DOHH2 (cell line): ENCODE data around the gene MGAT1.

Experiments
- H3F3A ChIP-seq: fragments of 200-600 bp; sonication (generic), shearing (Covaris generic); 2 replicates; pipeline ENCODE4 v1.6.0; 2016; ENCODE audit warnings: antibody characterized with exemption, mild to moderate bottlenecking; ENCODE audit not compliant: control insufficient read depth, insufficient read depth
- H3K27ac ChIP-seq: fragments of 200-600 bp; sonication (generic); 2 replicates; pipeline ENCODE4 v1.5.1; 2014; ENCODE audit warnings: low read depth, mild to moderate bottlenecking, low read length, moderate library complexity
- H3K27me3 ChIP-seq: fragments of 200-600 bp; sonication (generic); 2 replicates; pipeline ENCODE4 v1.6.1; 2014; ENCODE audit warnings: mild to moderate bottlenecking, low read length, mixed read lengths; ENCODE audit not compliant: control insufficient read depth
- H3K36me3 ChIP-seq: fragments of 200-600 bp; sonication (generic); 2 replicates; pipeline ENCODE4 v1.6.1; 2014; ENCODE audit warnings: mild to moderate bottlenecking, low read length, moderate library complexity, mixed read lengths; ENCODE audit not compliant: control insufficient read depth
- H3K4me1 ChIP-seq: fragments of 200-600 bp; sonication (generic); 2 replicates; pipeline ENCODE4 v1.6.1; 2014; ENCODE audit warnings: mild to moderate bottlenecking, low read length, mixed read lengths; ENCODE audit not compliant: control insufficient read depth
- H3K4me2 ChIP-seq: fragments of 200-600 bp; sonication (generic); 2 replicates; pipeline ENCODE4 v1.6.0; 2014; ENCODE audit warnings: mild to moderate bottlenecking, low read length, moderate library complexity
- H3K4me3 ChIP-seq: fragments of 200-600 bp; sonication (generic); 2 replicates; pipeline ENCODE4 v1.5.1; 2014; ENCODE audit warnings: mild to moderate bottlenecking, low read length, mixed read lengths
- H3K79me2 ChIP-seq: fragments of 200-600 bp; sonication (generic); 2 replicates; pipeline ENCODE4 v1.6.1; 2014; ENCODE audit warnings: mild to moderate bottlenecking, low read length, mixed read lengths; ENCODE audit not compliant: control insufficient read depth
- H3K9me2 ChIP-seq: fragments of 200-600 bp; sonication (generic); replicated peaks from 2 replicates; pipeline ENCODE4 v1.6.1; 2014; ENCODE audit warnings: mild to moderate bottlenecking, low read length, mixed read lengths; ENCODE audit not compliant: control insufficient read depth
- H3K9me3 ChIP-seq: fragments of 200-600 bp; sonication (generic); 2 replicates; pipeline ENCODE4 v1.6.1; 2014; ENCODE audit warnings: antibody characterized with exemption, low read length, mixed read lengths; ENCODE audit not compliant: control insufficient read depth, insufficient read depth
- H4K20me1 ChIP-seq: fragments of 200-600 bp; sonication (generic); 2 replicates; pipeline ENCODE4 v1.6.0; 2014; ENCODE audit warnings: low read depth, mild to moderate bottlenecking, antibody characterized with exemption, low read length, moderate library complexity; ENCODE audit not compliant: control insufficient read depth, insufficient read depth
- EZH2phosphoT487 ChIP-seq: fragments of 200-600 bp; sonication (generic); IDR thresholded peaks from 2 replicates; pipeline ENCODE4 v1.6.1; 2017; ENCODE audit warnings: borderline replicate concordance, mild to moderate bottlenecking, antibody characterized with exemption, low read length, moderate library complexity, mixed read lengths
- TF ChIP-seq, protein P1 (sequence below): fragments of 200-600 bp; sonication (generic); IDR thresholded peaks from one replicate; pipeline ENCODE4 v1.5.1; 2014; ENCODE audit warnings: antibody characterized with exemption, mild to moderate bottlenecking, low read depth, low read length; ENCODE audit not compliant: poor library complexity, severe bottlenecking

MGAT1 gene

DNA sequence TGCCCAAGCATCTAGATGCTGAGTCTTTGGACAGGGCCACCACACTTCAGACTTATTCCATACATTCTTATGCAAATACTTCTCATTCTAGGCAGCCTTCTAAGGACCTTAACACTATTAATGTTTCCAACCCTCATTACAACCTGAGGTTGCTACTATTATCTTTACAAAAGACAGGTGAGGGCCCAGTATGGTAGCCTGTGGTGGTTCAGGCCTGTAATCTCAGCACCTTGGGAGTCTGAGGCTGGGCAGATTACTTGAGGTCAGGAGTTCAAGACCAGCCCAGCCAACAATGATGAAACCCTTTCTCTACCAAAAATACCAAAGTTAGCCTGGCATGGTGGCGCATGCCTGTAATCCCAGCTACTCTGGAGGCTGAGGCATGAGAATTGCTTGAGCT, 42.3 kb upstream of the MGAT1 start:
- Histone ChIP-seq H3K36me3 (peaks cover 29% of the 10 kb centered on the region), H3F3A (no peaks in the 10 kb centered on the region), H3K9me3 (no peaks in the 10 kb centered on the region), H3K4me1 (no peaks in the 10 kb centered on the region), H3K27ac (no peak overlapping the region), H3K4me3 (no peak overlapping the region), H3K4me2 (no peak overlapping the region), H3K9me2 (no peaks in the 10 kb centered on the region), H3K27me3 (no peaks in the 10 kb centered on the region), H3K79me2 (no peaks in the 10 kb centered on the region), H4K20me1 (no peaks in the 10 kb centered on the region)
- TF ChIP-seq, protein P1, sequence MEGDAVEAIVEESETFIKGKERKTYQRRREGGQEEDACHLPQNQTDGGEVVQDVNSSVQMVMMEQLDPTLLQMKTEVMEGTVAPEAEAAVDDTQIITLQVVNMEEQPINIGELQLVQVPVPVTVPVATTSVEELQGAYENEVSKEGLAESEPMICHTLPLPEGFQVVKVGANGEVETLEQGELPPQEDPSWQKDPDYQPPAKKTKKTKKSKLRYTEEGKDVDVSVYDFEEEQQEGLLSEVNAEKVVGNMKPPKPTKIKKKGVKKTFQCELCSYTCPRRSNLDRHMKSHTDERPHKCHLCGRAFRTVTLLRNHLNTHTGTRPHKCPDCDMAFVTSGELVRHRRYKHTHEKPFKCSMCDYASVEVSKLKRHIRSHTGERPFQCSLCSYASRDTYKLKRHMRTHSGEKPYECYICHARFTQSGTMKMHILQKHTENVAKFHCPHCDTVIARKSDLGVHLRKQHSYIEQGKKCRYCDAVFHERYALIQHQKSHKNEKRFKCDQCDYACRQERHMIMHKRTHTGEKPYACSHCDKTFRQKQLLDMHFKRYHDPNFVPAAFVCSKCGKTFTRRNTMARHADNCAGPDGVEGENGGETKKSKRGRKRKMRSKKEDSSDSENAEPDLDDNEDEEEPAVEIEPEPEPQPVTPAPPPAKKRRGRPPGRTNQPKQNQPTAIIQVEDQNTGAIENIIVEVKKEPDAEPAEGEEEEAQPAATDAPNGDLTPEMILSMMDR: no peak
- TF ChIP-seq EZH2phosphoT487: no peak

DNA sequence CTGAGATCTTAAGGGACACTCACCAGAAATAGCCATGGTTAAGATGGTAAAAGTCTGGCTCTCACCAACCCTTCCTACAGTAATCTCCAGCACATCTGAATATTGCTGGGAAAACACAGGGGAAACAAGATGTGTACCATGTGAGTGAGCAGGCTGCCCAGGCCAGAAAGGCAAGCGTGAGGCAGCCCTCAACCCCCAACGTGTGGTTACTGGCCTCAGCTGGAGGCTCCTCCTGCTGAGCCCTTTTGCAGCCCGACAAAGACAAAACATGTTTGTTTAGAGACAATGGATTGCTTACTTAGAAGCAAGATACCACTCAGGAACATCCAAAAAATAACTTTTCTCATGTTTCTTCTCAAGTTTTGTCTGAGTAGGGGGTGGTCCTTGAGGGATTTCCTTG, 41.8 kb upstream of the MGAT1 start:
- Histone ChIP-seq H3F3A (no peaks in the 10 kb centered on the region), H3K4me1 (no peaks in the 10 kb centered on the region), H3K27ac (no peak overlapping the region), H3K4me3 (no peak overlapping the region), H3K36me3 (peaks cover 24% of the 10 kb centered on the region), H3K27me3 (no peaks in the 10 kb centered on the region), H3K4me2 (no peak overlapping the region), H3K9me3 (no peaks in the 10 kb centered on the region), H3K9me2 (no peaks in the 10 kb centered on the region), H3K79me2 (no peaks in the 10 kb centered on the region), H4K20me1 (no peaks in the 10 kb centered on the region)
- TF ChIP-seq, protein P1: no peak
- no peak for TF ChIP-seq EZH2phosphoT487

DNA sequence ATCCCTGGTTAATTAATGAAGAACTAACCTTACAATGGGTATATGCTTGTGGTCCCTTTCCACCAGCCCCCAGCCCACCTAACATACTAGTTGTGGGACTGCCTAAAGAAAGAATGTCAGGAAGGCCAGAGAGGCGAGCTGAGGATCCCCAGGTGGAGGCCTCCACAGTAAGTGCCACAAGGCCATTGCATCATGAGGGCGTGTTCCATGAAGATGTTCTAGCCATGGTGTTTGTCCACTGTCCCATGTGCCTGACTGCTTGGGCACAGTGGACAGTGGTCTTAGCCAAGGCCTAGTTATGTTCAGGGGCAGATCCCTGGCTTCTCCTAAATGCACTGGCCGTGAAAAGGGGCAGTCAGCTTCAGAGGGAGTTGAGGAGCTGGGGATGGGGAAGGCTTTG, 37.3 kb upstream of the MGAT1 start:
- peaks cover 30% of the 10 kb centered on the region for H3K36me3 ChIP-seq
- H3K9me2 ChIP-seq: no peaks in the 10 kb centered on the region
- H3K9me3 ChIP-seq: no peaks in the 10 kb centered on the region
- H3K4me1 ChIP-seq: no peaks in the 10 kb centered on the region
- H4K20me1 ChIP-seq: no peaks in the 10 kb centered on the region
- TF ChIP-seq, protein P1: no peak
- TF ChIP-seq EZH2phosphoT487: no peak
- H3K4me2 ChIP-seq: no peak overlapping the region
- 0 out of 2 replicates have a peak, but pooled peaks cover 2% of the 10 kb centered on the region for H3F3A ChIP-seq
- H3K27ac ChIP-seq: no peak overlapping the region
- no peaks in the 10 kb centered on the region for H3K79me2 ChIP-seq
- H3K27me3 ChIP-seq: no peaks in the 10 kb centered on the region
- no peak overlapping the region for H3K4me3 ChIP-seq

DNA sequence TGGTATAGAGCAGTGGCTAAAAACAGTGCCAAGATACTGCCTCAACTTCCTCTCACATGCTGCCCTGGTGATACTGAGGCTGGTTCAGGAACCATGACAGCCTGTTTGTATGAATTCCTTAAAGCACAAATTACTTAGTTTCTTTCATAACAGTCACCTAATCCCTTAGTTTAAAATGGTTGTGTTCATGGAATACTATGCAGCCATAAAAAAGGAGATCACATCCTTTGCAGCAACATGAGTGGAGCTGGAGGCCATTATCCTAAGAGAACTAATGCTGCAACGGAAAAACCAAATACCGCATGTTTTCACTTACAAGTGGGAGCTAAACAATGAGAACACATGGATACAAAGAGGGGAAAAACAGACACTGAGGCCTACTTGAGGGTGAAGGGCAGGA, 36.6 kb upstream of the MGAT1 start:
- H3K4me1 ChIP-seq: no peaks in the 10 kb centered on the region
- H4K20me1 ChIP-seq: no peaks in the 10 kb centered on the region
- no peaks in the 10 kb centered on the region for H3K9me2 ChIP-seq
- H3K27me3 ChIP-seq: no peaks in the 10 kb centered on the region
- H3K9me3 ChIP-seq: no peaks in the 10 kb centered on the region
- no peak overlapping the region for H3K4me2 ChIP-seq
- no peak overlapping the region for H3K4me3 ChIP-seq
- TF ChIP-seq EZH2phosphoT487: no peak
- TF ChIP-seq, protein P1: no peak
- no peak overlapping the region for H3K27ac ChIP-seq
- peaks cover 6% of the 10 kb centered on the region for H3K79me2 ChIP-seq
- 0 out of 2 replicates have a peak, but pooled peaks cover 2% of the 10 kb centered on the region for H3F3A ChIP-seq
- H3K36me3 ChIP-seq: peaks cover 37% of the 10 kb centered on the region
